Stimulated activated CD4-positive, alpha-beta T cell treated with anti-CD3 and anti-CD28 coated beads, Interleukin-2, amount 100 ng/mL, for 24 hours (primary cell): ENCODE measurements around the gene TAS2R50.
A peak's percentile ranks its signal among the peaks of the same experiment; 100 is the strongest.
"Not testable (repeated sequence)": the region's sequence is repeated elsewhere in the genome, so short reads cannot be mapped to it uniquely, and the experiment has no call there.

Experiments used
- DNase-seq, 2 donors: peaks; one replicate each; pipeline ENCODE4 v3.0.0-alpha.2; 2020

TAS2R50 gene, protein sequence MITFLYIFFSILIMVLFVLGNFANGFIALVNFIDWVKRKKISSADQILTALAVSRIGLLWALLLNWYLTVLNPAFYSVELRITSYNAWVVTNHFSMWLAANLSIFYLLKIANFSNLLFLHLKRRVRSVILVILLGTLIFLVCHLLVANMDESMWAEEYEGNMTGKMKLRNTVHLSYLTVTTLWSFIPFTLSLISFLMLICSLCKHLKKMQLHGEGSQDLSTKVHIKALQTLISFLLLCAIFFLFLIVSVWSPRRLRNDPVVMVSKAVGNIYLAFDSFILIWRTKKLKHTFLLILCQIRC

GRCh38 chr12:10986812-10987211, at the start of gene TAS2R50:
TSS of gene TAS2R50 (minus strand) at chr12:10986912. CDS start at chr12:10986860, 52 bp downstream.
- no peak for DNase-seq

- DNase-seq: not testable (repeated sequence)
Observed at GRCh38 chr12:11033959-11034358, 47.2 kb upstream of the TAS2R50 start.

GRCh38 chr12:11031307-11031706, 44.6 kb upstream of the TAS2R50 start, which contains the start of gene TAS2R31:
TSS of gene TAS2R31 (minus strand) at chr12:11031407. CDS start at chr12:11031335, 72 bp downstream.
- DNase-seq: no peak

- DNase-seq: no peak
Observed at GRCh38 chr12:11026118-11026517, 39.4 kb upstream of the TAS2R50 start.

DNA sequence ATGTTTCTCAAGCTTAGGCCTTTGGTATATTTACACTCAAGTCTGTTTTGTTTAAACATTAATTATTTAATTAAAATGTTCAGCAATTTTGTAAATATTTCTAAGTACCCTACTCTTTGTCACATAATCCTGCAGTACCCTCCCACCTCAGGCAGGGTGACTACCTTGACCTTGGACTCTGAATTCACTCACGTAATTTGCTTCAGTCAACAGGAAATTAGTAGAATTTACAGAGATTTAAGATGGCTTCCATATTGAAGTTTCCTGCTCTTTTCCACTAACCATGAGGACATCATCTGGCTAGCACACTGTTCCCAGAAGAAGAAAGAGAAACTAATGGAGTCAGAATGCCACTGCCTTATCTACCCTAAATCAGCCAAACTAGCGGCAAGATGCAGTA, 36.7 kb upstream of the TAS2R50 start:
- no peak for DNase-seq

DNA sequence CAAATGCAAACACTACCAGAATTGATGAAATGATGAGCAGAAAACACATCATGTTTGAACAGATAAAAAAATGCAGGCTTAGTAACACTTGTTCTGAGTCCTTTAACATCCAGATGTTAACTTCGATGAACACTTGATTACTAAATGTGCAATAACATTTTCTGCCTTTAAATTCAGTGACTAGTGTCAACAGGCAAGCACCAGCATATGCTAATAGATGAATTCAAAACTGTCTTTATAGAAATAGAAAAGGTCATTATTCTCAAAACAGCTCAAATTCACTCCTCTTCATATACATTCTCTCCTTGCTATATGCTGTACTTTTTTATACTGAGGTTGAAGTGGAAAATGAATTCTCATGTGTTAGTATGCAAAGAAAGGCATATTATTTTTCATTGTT, 35.8 kb upstream of the TAS2R50 start, which contains the start of gene TAS2R19:
TAS2R19 (minus strand) TSS at position 101 of the 400 bp plus-strand sequence; CDS start at position 52, 49 bp downstream.
- DNase-seq: no peak

DNA sequence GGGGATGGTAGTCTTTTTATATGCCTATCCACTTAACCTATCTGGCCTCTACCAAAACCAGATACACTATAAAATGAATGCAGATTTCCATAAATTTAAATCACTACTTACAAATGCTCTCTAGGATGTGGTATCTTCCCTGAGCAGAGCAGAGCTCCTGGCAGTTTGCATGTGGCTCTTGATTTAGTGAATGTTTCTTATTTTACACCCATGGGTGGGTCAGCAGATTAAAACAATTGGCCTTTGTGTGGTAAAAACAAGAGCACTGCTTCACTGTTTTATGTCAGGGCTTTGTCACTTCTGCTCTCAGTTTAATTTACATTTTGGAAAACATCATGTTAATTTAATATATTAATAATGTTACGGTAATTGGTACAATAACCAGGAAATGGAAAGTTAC, 30.2 kb upstream of the TAS2R50 start:
- no peak for DNase-seq

DNA sequence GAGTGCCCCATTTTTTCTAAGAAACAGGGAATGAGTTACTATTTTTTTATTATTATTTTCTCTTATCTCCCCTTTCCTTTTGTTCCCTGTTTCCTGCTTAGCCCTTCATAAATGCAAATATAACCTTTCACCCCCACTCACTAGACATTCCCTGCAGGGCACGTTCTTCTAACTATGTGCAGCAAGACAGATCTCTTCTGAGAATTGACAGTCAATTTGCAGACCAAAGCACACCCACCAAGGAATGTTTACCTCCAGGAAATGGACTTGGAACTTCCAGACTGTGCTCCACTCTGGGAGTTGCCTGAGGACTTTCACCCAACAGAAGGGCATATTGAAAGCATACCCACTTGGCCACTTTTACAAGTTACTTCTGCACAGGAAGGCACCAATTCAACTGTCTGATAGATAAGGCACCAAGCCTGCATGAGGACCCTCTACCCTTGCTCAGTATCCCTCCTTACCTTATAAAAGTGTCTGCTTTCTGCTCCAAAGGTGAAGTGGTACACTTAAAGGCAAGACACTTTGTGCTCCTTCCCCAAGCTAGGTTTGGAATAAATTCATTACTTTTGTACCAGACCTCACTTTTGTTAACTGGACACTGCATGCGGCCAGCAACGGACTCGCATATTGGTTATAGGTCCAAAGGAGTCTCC, 29.2 kb upstream of the TAS2R50 start:
- DNase-seq: no peak

DNA sequence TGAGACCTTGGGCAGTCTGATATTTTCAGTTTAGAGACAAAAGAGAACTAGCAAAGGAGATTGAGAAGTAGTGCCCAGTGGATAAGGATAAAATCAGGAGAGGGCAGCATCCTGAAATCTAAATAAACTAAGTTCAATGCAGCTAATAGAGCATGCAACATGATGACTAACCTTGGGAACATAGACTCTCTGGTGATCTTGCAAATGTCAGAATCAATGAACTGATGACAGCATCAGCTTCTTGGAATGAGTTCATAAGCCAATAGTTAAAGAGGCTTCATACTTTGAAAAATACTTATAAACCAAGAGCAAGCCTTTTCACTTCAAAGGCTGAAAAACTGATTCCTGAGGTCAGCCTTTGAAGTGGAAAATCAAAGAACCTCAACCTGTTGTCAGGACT, 27.5 kb upstream of the TAS2R50 start:
- DNase-seq: no peak

DNA sequence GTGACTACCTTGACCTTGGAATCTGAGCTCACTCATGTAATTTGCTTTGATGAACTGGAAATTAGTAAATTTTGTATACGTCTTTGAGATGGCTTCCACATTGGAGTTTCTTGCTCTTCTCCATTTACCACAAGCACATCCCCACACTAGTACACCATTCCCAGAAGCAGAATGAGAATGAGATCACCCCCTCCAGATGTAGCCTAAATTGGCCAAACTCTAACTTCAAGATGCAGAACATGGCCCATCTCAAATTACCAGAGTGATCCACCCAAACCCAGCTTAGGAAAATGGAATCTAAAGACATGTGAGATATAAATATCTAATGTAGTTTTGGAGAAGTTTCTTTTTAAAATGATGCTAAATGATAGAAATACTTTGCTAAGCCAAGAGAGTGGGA, 20.9 kb upstream of the TAS2R50 start:
- DNase-seq: no peak

DNA sequence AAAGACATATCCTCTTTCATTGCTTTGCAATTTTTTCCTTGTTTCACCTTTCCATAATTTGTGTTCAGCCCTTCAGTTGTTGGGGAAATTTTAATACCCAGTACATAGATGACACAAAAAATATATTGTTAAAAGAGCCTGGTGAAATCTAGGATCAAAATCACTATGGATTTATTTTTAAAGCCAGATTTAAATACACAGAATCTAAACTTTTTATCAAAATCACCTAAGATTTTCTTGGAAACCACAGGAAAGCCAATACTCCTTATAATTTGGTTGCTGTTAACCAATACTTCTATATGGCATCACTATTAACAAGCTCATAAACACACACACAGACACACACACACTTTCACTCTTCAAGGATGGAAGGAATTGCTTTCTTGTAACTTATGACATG, 11.5 kb upstream of the TAS2R50 start, which contains the start of gene TAS2R20:
TAS2R20 (minus strand) TSS at position 101 of the 400 bp plus-strand sequence. CDS start 429 bp downstream, outside the sequence.
- no peak for DNase-seq

- DNase-seq: no peak
Observed at GRCh38 chr12:10994307-10994706, 7.6 kb upstream of the TAS2R50 start.

DNA sequence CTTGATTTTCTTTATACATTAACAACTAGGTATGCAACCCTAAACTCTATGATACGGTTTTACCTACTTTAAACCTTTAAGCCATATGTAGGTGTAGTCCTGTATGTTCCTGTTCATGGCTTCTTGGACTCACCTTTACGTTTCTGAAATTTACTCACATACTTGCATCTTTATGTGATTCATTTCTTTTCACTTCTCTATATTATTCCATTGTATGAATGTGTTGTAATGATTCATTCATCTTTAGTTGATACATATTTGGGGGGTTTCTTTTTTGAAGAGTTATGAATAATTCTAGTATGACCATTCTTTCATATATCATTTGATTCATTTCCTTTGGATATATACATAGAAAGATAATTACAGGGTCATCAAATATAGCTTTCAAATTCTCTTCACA, 2.4 kb upstream of the TAS2R50 start:
- DNase-seq: no peak

DNA sequence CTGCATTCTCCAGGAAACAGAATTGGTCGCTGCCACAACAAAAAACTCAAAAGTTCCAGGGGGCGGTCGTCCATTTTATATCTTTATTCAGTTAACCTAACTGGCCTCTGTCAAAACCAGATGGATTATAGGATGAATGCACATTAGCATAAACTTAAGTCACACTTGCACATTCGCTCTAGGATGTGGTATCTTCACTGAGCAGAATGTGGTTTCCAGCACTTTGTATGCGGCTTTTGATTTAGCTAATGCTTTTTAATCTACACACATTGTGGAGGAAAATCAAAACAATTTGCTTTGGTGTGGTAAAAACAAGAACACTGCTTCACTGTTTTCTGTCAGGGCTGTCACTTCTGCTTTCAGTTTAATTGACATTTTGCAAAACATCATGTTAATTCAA, 4.5 kb downstream of the TAS2R50 start:
- peak in 1 of 2 donors; percentile 21 for DNase-seq

- DNase-seq: no peak
Observed at GRCh38 chr12:10974965-10975364, 11.7 kb downstream of the TAS2R50 start.

GRCh38 chr12:10968765-10969456, 17.8 kb downstream of the TAS2R50 start:
- DNase-seq: no peak

DNA sequence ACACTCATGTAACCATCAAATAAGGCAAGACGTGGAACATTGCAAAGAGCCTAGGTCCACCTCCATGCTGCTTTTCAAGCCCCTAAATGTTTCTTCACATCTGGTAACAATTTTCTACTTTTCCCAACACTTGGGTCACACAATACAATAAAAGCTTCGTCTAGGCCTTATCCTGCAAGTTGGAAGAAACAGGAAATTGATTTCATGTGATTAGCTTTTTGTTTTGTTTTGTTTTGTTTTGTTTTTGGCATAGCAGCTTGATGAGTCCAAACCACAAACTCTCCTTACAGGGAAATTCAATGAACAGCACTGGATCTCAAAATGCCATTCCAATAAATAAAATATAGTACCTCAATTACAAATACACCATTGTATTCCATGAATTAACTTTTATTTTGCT, 19.3 kb downstream of the TAS2R50 start:
- no peak for DNase-seq

- DNase-seq: no peak
Observed at GRCh38 chr12:10966314-10966713, 20.4 kb downstream of the TAS2R50 start.

DNA sequence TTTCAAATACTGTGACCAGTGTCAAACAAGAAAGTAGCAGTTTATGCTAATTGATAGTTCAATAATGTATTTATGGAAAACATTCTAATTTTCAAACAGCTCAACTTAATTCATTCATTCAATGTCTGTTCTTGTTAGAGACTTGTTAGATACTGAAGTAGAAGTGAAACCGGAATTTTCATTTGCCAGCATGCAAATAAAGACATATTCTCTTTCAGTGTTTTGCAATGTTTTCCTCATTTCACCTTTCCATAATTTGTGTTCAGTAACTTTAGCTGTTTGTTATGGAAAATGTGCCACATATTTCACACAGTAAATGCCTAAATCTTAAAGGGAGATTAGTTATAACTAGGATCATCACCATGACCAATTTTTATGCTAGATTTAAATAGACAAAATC, 21.2 kb downstream of the TAS2R50 start:
- no peak for DNase-seq

DNA sequence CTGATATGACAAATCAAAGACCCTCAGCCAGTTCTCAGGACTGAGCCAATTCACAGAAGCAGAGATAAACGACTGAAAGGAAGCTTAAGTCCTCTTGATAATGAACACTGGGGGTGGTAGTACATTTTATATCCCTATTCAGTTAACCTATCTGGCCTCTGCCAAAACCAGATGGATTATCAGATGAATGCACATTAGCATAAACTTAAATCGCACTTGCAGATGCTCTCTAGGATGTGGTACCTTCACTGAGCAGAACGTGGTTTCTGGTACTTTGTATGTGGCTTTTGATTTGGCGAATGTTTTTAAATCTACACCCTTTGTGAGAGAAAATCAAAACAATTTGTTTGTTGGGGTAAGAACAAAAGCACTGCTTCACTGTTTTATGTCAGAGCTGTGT, 26.5 kb downstream of the TAS2R50 start:
- DNase-seq: no peak

GRCh38 chr12:10959804-10960203, 26.9 kb downstream of the TAS2R50 start:
- no peak for DNase-seq

DNA sequence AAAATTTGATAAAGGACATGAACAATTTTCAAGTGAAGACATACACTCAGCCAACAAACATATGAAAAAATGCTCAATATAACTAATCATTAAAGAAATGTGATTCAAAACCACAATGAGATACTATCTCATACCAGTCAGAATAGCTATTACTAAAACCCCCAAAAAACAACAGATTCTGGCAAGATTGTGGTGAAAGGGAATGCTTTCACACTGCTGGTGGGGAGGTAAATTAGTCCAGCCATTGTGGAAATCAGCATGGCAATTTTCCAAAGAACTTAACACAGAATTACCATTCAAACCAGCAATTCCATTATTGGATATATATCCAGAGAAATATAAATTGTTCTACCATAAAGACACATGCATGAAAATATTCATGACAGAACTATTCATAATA, 29.0 kb downstream of the TAS2R50 start:
- DNase-seq: no peak

- DNase-seq: no peak
Observed at GRCh38 chr12:10956085-10956484, 30.6 kb downstream of the TAS2R50 start.

GRCh38 chr12:10952645-10953044, 34.1 kb downstream of the TAS2R50 start:
- no peak for DNase-seq
